Mucosa of rectum (tissue), 2 donors: ENCODE measurements around the gene GRK6.

ENCODE experiments used
- H3K27ac ChIP-seq, 2 donors: one replicate each; pipeline ENCODE4 v1.7.0; 2013; ENCODE audit warnings: inconsistent platforms in 2 of 2, low read depth in 2 of 2, low read length in 2 of 2
- H3K27me3 ChIP-seq, 2 donors: one replicate each; pipeline ENCODE4 v1.7.0; 2013; ENCODE audit warnings: low read length in 2 of 2; ENCODE audit not compliant: control insufficient read depth in 2 of 2, insufficient read depth in 2 of 2
- H3K36me3 ChIP-seq, 2 donors: one replicate each; pipeline ENCODE4 v1.7.0; 2013; ENCODE audit warnings: low read length in 2 of 2; ENCODE audit not compliant: control insufficient read depth in 2 of 2, insufficient read depth in 2 of 2
- H3K4me1 ChIP-seq, 2 donors: one replicate each; pipeline ENCODE4 v1.7.0; 2013; ENCODE audit warnings: low read length in 2 of 2, mild to moderate bottlenecking in 1 of 2; ENCODE audit not compliant: control insufficient read depth in 2 of 2, insufficient read depth in 2 of 2
- H3K4me3 ChIP-seq, 2 donors: one replicate each; pipeline ENCODE4 v1.7.0; 2013; ENCODE audit warnings: low read length in 2 of 2
- H3K9ac ChIP-seq, 2 donors: one replicate each; pipeline ENCODE4 v1.7.0; 2013; ENCODE audit warnings: low read length in 2 of 2, low read depth in 1 of 2, mild to moderate bottlenecking in 1 of 2
- H3K9me3 ChIP-seq, 2 donors: one replicate each; pipeline ENCODE4 v1.7.0; 2013; ENCODE audit warnings: low read length in 2 of 2; ENCODE audit not compliant: control insufficient read depth in 2 of 2
- donor health status: healthy.
- donor health status: Normal muscosa, but diverticular disease.

GRK6 gene

DNA sequence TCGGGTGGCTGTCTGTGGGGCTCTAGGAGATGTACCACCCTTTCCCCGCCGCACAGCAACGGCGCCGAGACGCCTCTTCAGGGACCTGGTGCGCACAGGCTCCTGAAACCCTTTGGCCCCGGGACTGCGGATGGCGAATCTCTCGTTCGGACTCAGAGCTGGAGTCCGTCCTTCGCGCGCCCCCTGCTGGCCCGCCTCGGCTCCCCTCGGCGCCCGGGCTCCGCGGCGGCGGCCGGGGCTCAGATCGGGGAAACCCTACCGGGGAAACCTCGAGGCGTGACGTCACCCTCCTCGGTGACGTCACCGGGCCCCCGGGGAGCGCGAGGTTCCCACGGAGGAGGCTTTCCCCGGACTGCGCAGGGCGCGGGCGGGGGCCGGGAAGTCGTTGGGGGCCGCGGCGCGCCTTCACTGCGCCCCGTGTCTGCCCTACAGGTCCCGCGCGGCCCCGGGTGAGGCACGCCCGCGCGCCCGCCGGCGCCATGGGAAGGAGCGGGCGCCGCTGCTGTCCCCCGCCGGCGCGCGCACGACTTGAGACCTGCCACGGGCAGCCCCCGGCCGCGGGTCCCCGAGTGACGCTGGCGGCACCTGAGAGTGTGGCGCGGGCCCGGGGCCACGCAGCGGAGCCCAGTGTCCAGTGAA is 28.0 kb downstream of the GRK6 start:
- Histone ChIP-seq H3K27me3 (no peaks in the 10 kb centered on the region), H3K4me3 (peak overlapping the region; percentile 72 to 75), H3K27ac (peak overlapping the region; percentile 74 to 80), H3K36me3 (no peaks in the 10 kb centered on the region), H3K4me1 (peaks cover 19 to 23% of the 10 kb centered on the region in 2 donors), H3K9me3 (no peaks in the 10 kb centered on the region), H3K9ac (peak overlapping the region; percentile 34 to 73)

DNA sequence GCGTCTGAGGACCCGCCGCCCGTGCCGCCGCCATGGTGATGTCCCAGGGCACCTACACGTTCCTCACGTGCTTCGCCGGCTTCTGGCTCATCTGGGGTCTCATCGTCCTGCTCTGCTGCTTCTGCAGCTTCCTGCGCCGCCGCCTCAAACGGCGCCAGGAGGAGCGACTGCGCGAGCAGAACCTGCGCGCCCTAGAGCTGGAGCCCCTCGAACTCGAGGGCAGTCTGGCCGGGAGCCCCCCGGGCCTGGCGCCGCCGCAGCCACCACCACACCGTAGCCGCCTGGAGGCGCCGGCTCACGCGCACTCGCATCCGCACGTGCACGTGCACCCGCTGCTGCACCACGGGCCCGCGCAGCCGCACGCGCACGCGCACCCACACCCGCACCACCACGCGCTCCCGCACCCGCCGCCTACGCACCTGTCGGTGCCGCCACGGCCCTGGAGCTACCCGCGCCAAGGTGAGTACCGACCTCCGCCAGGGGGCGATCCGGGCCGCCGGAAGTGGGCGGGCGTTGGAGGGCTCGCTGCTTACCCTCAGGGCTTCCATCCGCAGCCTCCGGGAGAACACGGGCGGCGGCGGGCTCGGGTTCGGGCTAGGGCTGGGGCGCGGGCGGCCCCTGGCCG is 28.7 kb downstream of the GRK6 start:
- Histone ChIP-seq H3K27ac (peak overlapping the region; percentile 74 to 80), H3K4me1 (peaks cover 19 to 23% of the 10 kb centered on the region in 2 donors), H3K9ac (peak overlapping the region; percentile 60 to 73), H3K27me3 (no peaks in the 10 kb centered on the region), H3K9me3 (no peaks in the 10 kb centered on the region), H3K36me3 (no peaks in the 10 kb centered on the region), H3K4me3 (peak overlapping the region; percentile 72 to 75)

DNA sequence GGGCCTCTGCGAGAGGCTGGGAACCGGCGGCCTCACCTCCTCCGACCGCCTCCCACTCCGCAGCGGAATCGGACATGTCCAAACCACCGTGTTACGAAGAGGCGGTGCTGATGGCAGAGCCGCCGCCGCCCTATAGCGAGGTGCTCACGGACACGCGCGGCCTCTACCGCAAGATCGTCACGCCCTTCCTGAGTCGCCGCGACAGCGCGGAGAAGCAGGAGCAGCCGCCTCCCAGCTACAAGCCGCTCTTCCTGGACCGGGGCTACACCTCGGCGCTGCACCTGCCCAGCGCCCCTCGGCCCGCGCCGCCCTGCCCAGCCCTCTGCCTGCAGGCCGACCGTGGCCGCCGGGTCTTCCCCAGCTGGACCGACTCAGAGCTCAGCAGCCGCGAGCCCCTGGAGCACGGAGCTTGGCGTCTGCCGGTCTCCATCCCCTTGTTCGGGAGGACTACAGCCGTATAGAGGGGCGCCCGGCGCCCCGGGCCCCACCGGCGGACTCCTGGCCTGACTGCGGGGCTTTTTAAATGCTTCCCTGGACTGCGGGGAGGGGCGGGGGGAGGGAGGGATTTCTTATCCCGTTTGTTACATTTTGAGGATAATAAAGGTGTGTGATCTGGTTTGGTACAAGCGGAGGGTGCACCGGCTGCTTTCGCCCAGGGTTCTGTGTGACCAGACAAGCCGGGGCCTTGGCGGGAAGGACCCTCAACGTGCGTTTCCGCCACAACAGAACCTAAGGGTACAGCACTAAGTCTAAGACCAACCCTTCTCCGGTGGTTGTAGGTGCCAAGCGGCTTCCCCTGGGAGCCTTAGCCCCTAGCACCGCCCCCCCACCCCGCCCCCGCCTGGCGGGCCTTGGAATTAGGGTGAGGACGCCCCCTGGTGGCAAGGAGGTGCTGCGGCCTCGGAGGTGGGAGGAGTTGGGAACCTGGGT is 29.4 kb downstream of the GRK6 start:
- H3K4me3 ChIP-seq = peak overlapping the region; percentile 72 to 75
- H3K4me1 ChIP-seq = peaks cover 19 to 23% of the 10 kb centered on the region in 2 donors
- H3K36me3 ChIP-seq = no peaks in the 10 kb centered on the region
- H3K9ac ChIP-seq = peak overlapping the region; percentile 60 to 73
- H3K9me3 ChIP-seq = no peaks in the 10 kb centered on the region
- H3K27ac ChIP-seq = peak overlapping the region; percentile 74 to 80
- H3K27me3 ChIP-seq = no peaks in the 10 kb centered on the region

DNA sequence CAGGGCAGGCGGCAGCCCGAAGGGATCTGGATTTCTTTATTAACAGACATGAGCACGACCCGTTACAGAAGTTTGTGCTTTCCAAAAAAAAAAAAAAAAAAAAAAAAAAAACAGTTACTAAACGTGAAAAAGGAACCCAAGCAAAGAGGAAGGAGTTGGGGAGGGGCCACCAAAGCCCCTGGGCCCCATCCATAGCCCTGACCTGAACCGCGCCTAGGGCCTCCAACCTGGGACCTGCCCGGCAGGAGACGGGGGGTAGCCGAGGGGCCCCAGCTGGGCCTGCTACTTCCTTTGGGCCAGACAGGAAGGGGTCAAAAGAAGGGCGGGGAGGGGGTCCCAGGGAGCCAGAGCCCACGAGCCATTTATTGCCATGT is 30.1 kb downstream of the GRK6 start:
- Histone ChIP-seq H3K9me3 (no peaks in the 10 kb centered on the region), H3K36me3 (no peaks in the 10 kb centered on the region), H3K27ac (no peak overlapping the region), H3K4me1 (peaks cover 19 to 23% of the 10 kb centered on the region in 2 donors), H3K27me3 (no peaks in the 10 kb centered on the region), H3K9ac (no peak overlapping the region), H3K4me3 (peak overlapping the region in 1 of 2 donors; percentile 72)

DNA sequence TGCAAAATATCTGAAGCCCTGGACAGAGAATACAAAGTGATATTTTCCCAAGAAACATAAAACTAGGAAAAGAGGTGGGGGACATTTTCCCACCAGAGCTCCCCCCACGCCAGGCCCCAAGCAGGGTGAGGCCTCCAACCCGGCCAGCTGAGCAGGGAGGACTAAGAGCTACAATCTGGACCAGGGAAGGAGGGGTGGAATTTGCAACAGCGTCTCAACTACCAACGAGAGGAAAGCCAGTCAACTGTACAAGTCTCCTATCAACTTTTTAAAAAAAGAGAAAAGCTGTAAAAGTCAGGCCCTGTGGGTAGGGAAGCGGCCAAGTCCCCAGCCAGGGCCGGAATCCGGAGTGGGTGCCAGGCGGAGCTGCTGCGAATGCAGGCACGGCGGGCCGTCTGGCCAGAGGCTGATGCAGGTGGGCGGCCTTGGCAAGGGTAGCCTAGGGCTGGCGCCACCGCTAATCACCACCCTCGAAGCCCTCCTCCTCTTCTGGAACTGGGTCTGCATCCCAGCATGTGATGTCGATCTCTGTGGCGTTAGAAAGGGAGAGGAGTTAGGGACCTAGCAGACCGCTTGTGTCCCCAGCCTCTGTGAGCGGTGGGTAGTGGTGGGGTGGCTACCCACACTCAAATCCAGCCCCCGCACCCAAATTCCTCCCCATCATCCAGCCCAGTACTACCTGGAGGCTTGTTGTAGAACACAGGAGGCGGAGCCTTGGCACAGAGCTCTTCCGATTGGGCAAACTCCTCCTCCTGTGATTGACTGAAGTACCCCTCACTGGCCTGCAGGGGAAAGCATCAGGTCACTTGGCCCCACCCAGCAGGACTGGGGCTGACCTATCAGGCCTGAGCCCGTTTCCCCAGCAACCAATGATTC is 30.7 kb downstream of the GRK6 start:
- Histone ChIP-seq H3K4me1 (peaks cover 19 to 23% of the 10 kb centered on the region in 2 donors), H3K27ac (no peak overlapping the region), H3K27me3 (no peaks in the 10 kb centered on the region), H3K9ac (no peak overlapping the region), H3K36me3 (no peaks in the 10 kb centered on the region), H3K9me3 (no peaks in the 10 kb centered on the region), H3K4me3 (no peak overlapping the region)

DNA sequence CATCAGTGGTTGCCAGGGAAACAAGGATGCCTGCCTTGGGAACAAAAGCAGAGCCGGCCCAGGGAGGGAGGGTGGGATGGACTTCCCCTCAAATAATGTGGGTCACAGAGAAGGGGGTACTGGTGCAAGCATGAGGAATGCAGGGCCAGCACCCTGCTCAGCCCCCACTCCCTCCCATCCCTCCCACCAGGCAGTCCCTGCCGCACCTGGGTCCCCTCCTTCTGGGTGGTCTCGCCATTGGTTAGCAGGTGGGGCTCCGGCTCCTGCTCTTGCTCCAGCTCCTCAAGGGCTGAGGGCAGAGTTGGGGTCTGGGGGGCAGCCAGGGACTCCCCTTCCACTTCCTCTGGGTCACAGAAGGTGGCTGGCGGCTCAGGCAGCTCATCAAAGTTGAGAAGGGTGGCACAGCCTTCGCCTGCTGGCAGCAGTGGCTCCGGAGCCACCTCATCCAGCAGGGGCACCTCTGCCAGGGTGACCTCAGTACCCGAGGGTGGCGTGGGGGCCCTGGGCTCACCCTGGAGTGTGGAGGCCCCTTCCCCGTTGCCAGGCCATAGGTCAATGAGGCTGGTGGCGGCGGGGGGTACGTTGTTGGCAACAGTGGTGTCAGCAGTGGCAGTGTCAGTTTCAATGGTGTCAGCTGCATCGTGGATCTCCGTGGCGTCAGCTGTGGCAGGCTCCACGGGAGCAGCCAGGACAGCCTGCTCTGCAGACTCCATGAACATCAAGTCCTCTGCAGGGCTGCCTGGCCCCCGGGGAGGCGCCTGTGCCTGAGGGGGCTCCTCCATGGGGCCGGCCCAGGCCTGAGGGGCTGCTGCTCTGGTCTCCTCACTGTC is 31.6 kb downstream of the GRK6 start:
- Histone ChIP-seq H3K4me3 (no peak overlapping the region), H3K27ac (no peak overlapping the region), H3K36me3 (no peaks in the 10 kb centered on the region), H3K9ac (no peak overlapping the region), H3K4me1 (peaks cover 19 to 23% of the 10 kb centered on the region in 2 donors), H3K27me3 (no peaks in the 10 kb centered on the region), H3K9me3 (no peaks in the 10 kb centered on the region)

DNA sequence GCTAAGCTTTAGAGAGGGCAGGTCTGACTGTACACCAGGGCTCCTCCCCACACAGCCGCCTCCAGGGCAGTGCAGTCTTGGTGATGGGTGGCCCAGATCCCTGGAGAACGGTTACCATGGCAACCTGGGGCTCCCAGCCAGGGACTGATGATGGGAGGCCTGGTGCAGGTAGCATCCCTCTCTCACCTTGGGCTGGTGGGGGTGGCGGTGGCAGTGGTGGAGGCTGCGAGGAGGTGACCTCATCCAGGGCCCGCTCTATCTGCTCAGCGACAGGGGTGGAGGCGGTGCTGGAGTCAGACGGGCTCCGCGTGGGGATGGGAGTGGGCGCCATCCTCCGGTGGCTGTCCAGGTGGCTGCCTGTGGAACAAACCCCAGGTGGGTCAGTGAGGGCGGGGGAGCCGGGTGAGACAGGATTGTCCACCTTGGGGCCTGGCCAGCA is 32.5 kb downstream of the GRK6 start:
- Histone ChIP-seq H3K27ac (no peak overlapping the region), H3K4me3 (no peak overlapping the region)

DNA sequence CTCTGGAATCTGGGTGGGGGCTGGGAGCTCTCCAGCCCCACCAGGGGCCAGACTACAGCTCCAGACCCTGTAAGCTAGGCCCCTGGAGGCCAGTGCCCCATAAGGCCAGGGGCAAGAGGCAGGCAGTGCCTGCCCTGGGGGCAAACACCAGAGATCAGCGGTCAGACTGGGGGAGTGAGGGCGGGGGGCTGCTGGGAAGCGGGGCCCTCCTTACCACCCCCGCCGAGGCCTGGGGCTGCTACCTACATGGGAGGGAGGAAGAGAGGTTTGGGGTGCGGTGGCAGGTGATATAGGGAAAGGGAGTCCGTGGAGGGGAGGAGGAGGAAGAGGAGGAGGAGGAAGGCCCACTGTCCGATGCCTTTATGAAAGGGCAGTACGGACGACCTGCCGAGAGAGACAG is 32.9 kb downstream of the GRK6 start:
- Histone ChIP-seq H3K27me3 (no peaks in the 10 kb centered on the region), H3K4me3 (no peak overlapping the region), H3K4me1 (peaks cover 12 to 14% of the 10 kb centered on the region in 2 donors), H3K9me3 (no peaks in the 10 kb centered on the region), H3K9ac (no peak overlapping the region), H3K36me3 (no peaks in the 10 kb centered on the region), H3K27ac (no peak overlapping the region)

More for the DNA sequence above, 32.5 kb downstream of the GRK6 start:
- H3K4me1 ChIP-seq = peaks cover 16 to 18% of the 10 kb centered on the region in 2 donors
- H3K27me3 ChIP-seq = no peaks in the 10 kb centered on the region
- H3K9me3 ChIP-seq = no peaks in the 10 kb centered on the region
- H3K36me3 ChIP-seq = no peaks in the 10 kb centered on the region
- no peak overlapping the region for H3K9ac ChIP-seq
